Neural cell (in vitro differentiated cells): ENCODE data around the gene UHMK1.

Source experiments
- CTCF ChIP-seq: fragments of 450-650 bp; IDR thresholded peaks from 2 replicates; pipeline ENCODE4 v1.5.1; 2014; ENCODE audit warnings: antibody characterized with exemption, mild to moderate bottlenecking, moderate library complexity; ENCODE audit not compliant: poor library complexity, severe bottlenecking
- EP300 ChIP-seq: fragments of 450-650 bp; conservative IDR thresholded peaks from 2 replicates; pipeline ENCODE4 v1.6.1; 2014; ENCODE audit warnings: antibody characterized with exemption, mild to moderate bottlenecking, moderate library complexity; ENCODE audit not compliant: poor library complexity, severe bottlenecking
- EZH2 ChIP-seq: fragments of 200-600, 300-800 bp; shearing (Covaris generic), sonication (generic); IDR thresholded peaks from 2 replicates; pipeline ENCODE4 v1.6.1; 2014; ENCODE audit warnings: antibody characterized with exemption, low read length, borderline replicate concordance, mild to moderate bottlenecking; ENCODE audit not compliant: insufficient read depth, poor library complexity, severe bottlenecking
- MXI1 ChIP-seq: fragments of 450-650 bp; conservative IDR thresholded peaks from 2 replicates; pipeline ENCODE4 v1.6.1; 2014; ENCODE audit warnings: antibody characterized with exemption, mild to moderate bottlenecking; ENCODE audit not compliant: poor library complexity, severe bottlenecking
- POLR2AphosphoS5 ChIP-seq: IDR thresholded peaks from 2 replicates; pipeline ENCODE4 v1.6.1; 2012
- RAD21 ChIP-seq: fragments of 450-650 bp; conservative IDR thresholded peaks from 2 replicates; pipeline ENCODE4 v1.6.1; 2014; ENCODE audit warnings: antibody characterized with exemption, mild to moderate bottlenecking, moderate library complexity
- REST ChIP-seq: IDR thresholded peaks from 2 replicates; pipeline ENCODE4 v1.6.1; 2012; ENCODE audit warnings: borderline replicate concordance
- SMC3 ChIP-seq: fragments of 450-650 bp; conservative IDR thresholded peaks from 2 replicates; pipeline ENCODE4 v1.6.1; 2014; ENCODE audit warnings: antibody characterized with exemption, mild to moderate bottlenecking, moderate library complexity; ENCODE audit not compliant: poor library complexity

- TF ChIP-seq CTCF, result no peak
- no peak for TF ChIP-seq POLR2AphosphoS5
- TF ChIP-seq MXI1, result no peak
- TF ChIP-seq REST, result no peak
- TF ChIP-seq EP300, result no peak
- no peak for TF ChIP-seq EZH2
- no peak for TF ChIP-seq SMC3
- TF ChIP-seq RAD21, result no peak
These were observed 41.3 kb downstream of the UHMK1 start for GRCh38 chr1:162538815-162539431.
